Heart right ventricle (tissue), 16 donors: ENCODE data around the gene WFDC1. TPM values are rescaled to one million over a fixed set of nuclear protein-coding genes. Genes with fewer than 3 reads are reported as not detected.

Experiments
- ATAC-seq, 8 donors: fragments of 200-7000 bp; cut with Tn5 transposase; one replicate each; pipeline ENCODE4 v1.9.1; 2020; ENCODE audit warnings: mild to moderate bottlenecking in 8 of 8, moderate library complexity in 8 of 8, moderate number of reproducible peaks in 1 of 8
- DNase-seq, 2 donors: peaks; one replicate each; pipeline ENCODE4 v3.0.0-alpha.2; 2020
- H3K27ac ChIP-seq, 10 donors: fragments of 200-600 bp; sonication (generic) in 2 of 10; one replicate each; pipeline versions ENCODE4 v1.5.0 to v1.8.0; 2020 to 2022; ENCODE audit warnings: mild to moderate bottlenecking in 3 of 10
- H3K27me3 ChIP-seq, 7 donors: fragments of 200-600 bp; one replicate each; pipeline ENCODE4 v1.8.0; 2021 to 2022; ENCODE audit warnings: mild to moderate bottlenecking in 2 of 7
- H3K36me3 ChIP-seq, 9 donors: fragments of 200-600 bp; sonication (generic) in 1 of 9; one replicate each; pipeline versions ENCODE4 v1.5.0 to v1.8.0; 2020 to 2022; ENCODE audit warnings: mild to moderate bottlenecking in 2 of 9
- H3K4me1 ChIP-seq, 9 donors: fragments of 200-600 bp; sonication (generic) in 1 of 9; one replicate each; pipeline versions ENCODE4 v1.5.0 to v1.8.0; 2020 to 2022; ENCODE audit warnings: mild to moderate bottlenecking in 4 of 9
- H3K4me3 ChIP-seq, 10 donors: fragments of 200-600 bp; sonication (generic) in 2 of 10; one replicate each; pipeline versions ENCODE4 v1.5.0 to v1.8.0; 2020 to 2022; ENCODE audit warnings: mild to moderate bottlenecking in 7 of 10, moderate library complexity in 2 of 10
- H3K9me3 ChIP-seq, 11 donors: fragments of 200-600 bp in 10 of 11; sonication (generic) in 2 of 11; one replicate each; pipeline versions ENCODE4 v1.5.0 to v1.8.0; 2013 to 2022; ENCODE audit warnings: mild to moderate bottlenecking in 2 of 11, control low read depth in 1 of 11, moderate library complexity in 1 of 11
- CTCF ChIP-seq, 9 donors: fragments of 200-600 bp; sonication (generic) in 2 of 9; IDR thresholded peaks; one replicate each; pipeline versions ENCODE4 v1.5.0 to v1.8.0; 2021 to 2022; ENCODE audit warnings: antibody characterized with exemption in 9 of 9, mild to moderate bottlenecking in 5 of 9, moderate library complexity in 1 of 9
- WGBS, 2 donors: extraction: QIAGEN DNeasy Blood & Tissue Kit; methylation state at CpG; one replicate each; pipeline ENCODE4 v1.1.7; 2013; ENCODE audit warnings: inconsistent platforms in 1 of 2; 5-methylcytosine and 5-hydroxymethylcytosine counted together
- intact Hi-C, 10 donors: fragments of 100-400 bp; cut with DNase I; formaldehyde crosslinking; loops; one replicate each; pipeline versions ENCODE4 v1.11.1 to v1.14.2; 2022
- polyA plus RNA-seq, 2 donors: library from polyadenylated mRNA; stranded (reverse); fragments of 200-250 nt; gene quantifications; one replicate each; pipeline ENCODE4 v1.2.3, GENCODE V29; 2013
- total RNA-seq, 10 donors: library from RNA; stranded (reverse); fragmentation: NEBNext Ultra II Directional in 3 of 10; extraction: Animal tissue kit (Norgen Biotek cat#: 25700) in 3 of 10; gene quantifications; one replicate each; pipeline versions ENCODE4 v1.2.1 to v1.2.4, GENCODE V29; 2021 to 2023
- donor health status: Arrhythmogenic right ventricular cardiomyopathy.
- donor health status: ischemic (EF 13 %, LVEDD 7.1; RV severe dilation, severe dysfunction).
- donor health status: healthy with polysubstance abuse.
- donor health status: DM: no; HTN: yes; CAD: no.
- donor health status: DM: no; HTN: no; CAD: no.
- donor health status: ischemic (EF 25% LVEDD 6.9; RV normal size, moderate dysfunction).
- donor health status: ischemic (EF 25% LVEDD 5.7; RV mildly dilated, moderate dysfunction).
- donor health status: healthy.
- donor health status: DM: yes; HTN: yes; CAD: no.
- donor health status: Ischemic cardiomyopathy.
- donor health status: ischemic (EF 35%, LVEDD 5.7; RV mildly dilated, moderate dysfunction).
- donor health status: nonischemic (EF 11% LVEDD 7.7; RV severe dilation, severe dysfunction).
- donor health status: DM: yes; HTN: yes; CAD: no.
- donor health status: PGD.
- donor health status: ischemic (EF 29% LVEDD 5.4; RV normal size, mild dysfunction).
- donor health status: nonischemic (EF 23%, LVEDD 6.1; RV moderate dilation, normal function).

Gene WFDC1
- total and polyA plus RNA-seq, 12 donors, result 0.55 to 5.7 (median 1.1) TPM

GRCh38 chr16:84368308-84368996, 73.8 kb downstream of the WFDC1 start, which contains the start of gene ATP2C2:
TSS of gene ATP2C2 (plus strand) at chr16:84368538. CDS start at chr16:84368616, 78 bp downstream.
- ATAC-seq, result no peak
- no peaks in the 10 kb centered on the region for H3K36me3 ChIP-seq
- intact Hi-C loops, result no loop called here
- TF ChIP-seq CTCF (IDR thresholded peaks at IDR 0.05), result no peak
- peak within 1 kb of the TSS in 1 of 10 donors; percentile 29 for H3K4me3 ChIP-seq
- WGBS, 2 donors, result 1% methylated on average over 64 to 66 of the region's 66 CpGs
- H3K9me3 ChIP-seq, result no peaks in the 10 kb centered on the region
- peaks cover 0 to 12% (median 5%) of the 10 kb centered on the region in 9 donors for H3K4me1 ChIP-seq
- H3K27me3 ChIP-seq, result peaks cover 12 to 85% (median 63%) of the 10 kb centered on the region in 7 donors
- no peak within 1 kb of the TSS for H3K27ac ChIP-seq
- DNase-seq, result no peak

- Histone ChIP-seq H3K4me3 (no peak overlapping the region), H3K27me3 (peaks cover 12 to 85% (median 68%) of the 10 kb centered on the region in 7 donors), H3K27ac (no peak overlapping the region), H3K9me3 (no peaks in the 10 kb centered on the region), H3K4me1 (peaks cover 0 to 12% (median 5%) of the 10 kb centered on the region in 9 donors), H3K36me3 (no peaks in the 10 kb centered on the region)
- no peak for TF ChIP-seq CTCF (IDR thresholded peaks at IDR 0.05)
- 32 to 38% methylated on average over 7 of the region's 7 CpGs for WGBS, 2 donors
- ATAC-seq (no peak), DNase-seq (no peak)
- intact Hi-C loops, result no loop called here
Observed at GRCh38 chr16:84369105-84369504, 74.4 kb downstream of the WFDC1 start.

- Histone ChIP-seq H3K9me3 (no peaks in the 10 kb centered on the region), H3K4me3 (no peak overlapping the region), H3K27ac (no peak overlapping the region), H3K36me3 (no peaks in the 10 kb centered on the region), H3K4me1 (peaks cover 0 to 12% (median 5%) of the 10 kb centered on the region in 9 donors), H3K27me3 (peaks cover 12 to 79% (median 74%) of the 10 kb centered on the region in 7 donors)
- TF ChIP-seq CTCF (IDR thresholded peaks at IDR 0.05), result no peak
- 57 to 64% methylated on average over 11 of the region's 11 CpGs for WGBS, 2 donors
- no peak for ATAC-seq
- DNase-seq, result no peak
- intact Hi-C loops, result no loop called here
Observed at GRCh38 chr16:84369938-84370627, 75.4 kb downstream of the WFDC1 start.

- Histone ChIP-seq H3K27me3 (peaks cover 12 to 74% (median 71%) of the 10 kb centered on the region in 7 donors), H3K27ac (no peak overlapping the region), H3K9me3 (no peaks in the 10 kb centered on the region), H3K4me1 (peaks cover 0 to 12% (median 5%) of the 10 kb centered on the region in 9 donors), H3K4me3 (no peak overlapping the region), H3K36me3 (no peaks in the 10 kb centered on the region)
- ATAC-seq (no peak), DNase-seq (no peak)
- intact Hi-C loops, result no loop called here
- no peak for TF ChIP-seq CTCF (IDR thresholded peaks at IDR 0.05)
- WGBS, 2 donors, result 66 to 67% methylated on average over 8 of the region's 8 CpGs
Observed at GRCh38 chr16:84370723-84371552, 76.3 kb downstream of the WFDC1 start.
